CD4-positive, alpha-beta T cell (primary cell): ENCODE data around the gene FBXO9. TPM values are rescaled to one million over a fixed set of nuclear protein-coding genes. Genes with fewer than 3 reads are reported as not detected.

Source experiments
- ATAC-seq: fragments of 200-7000 bp; cut with Tn5 transposase; one replicate; pipeline ENCODE4 v1.10.0; 2022; ENCODE audit warnings: mild to moderate bottlenecking; ENCODE audit not compliant: poor library complexity
- CTCF ChIA-PET: fragments of 350-600 bp; sonication (Branson Sonifier 250); formaldehyde crosslinking; loops from one replicate; lab custom pipeline; 2021; ENCODE audit warnings: antibody characterized with exemption, inconsistent platforms; lab: Charles Lee
- POLR2A ChIA-PET: fragments of 350-600 bp; sonication (Branson Sonifier 250); formaldehyde crosslinking; loops from one replicate; lab custom pipeline; 2021; ENCODE audit warnings: antibody characterized with exemption, inconsistent platforms; lab: Charles Lee
- DNase-seq, 14 experiments: peaks; one replicate each; pipeline ENCODE4 v3.0.0-alpha.2; 2013 to 2020; ENCODE audit warnings: mixed read lengths in 2 of 14
- H3K27ac ChIP-seq, 2 donors: one replicate each; pipeline versions ENCODE4 v1.5.1 to v1.7.0; 2013; ENCODE audit warnings: low read length in 2 of 2, low read depth in 1 of 2, mild to moderate bottlenecking in 1 of 2
- H3K27me3 ChIP-seq, 2 experiments: 1 replicate in 1 of 2; 2 replicates in 1 of 2; pipeline versions ENCODE4 v1.6.1 to v1.7.0; 2013; ENCODE audit warnings: low read length in 2 of 2, control low read depth in 1 of 2, mild to moderate bottlenecking in 1 of 2, moderate library complexity in 1 of 2; ENCODE audit not compliant: insufficient read depth in 2 of 2, control insufficient read depth in 1 of 2
- H3K36me3 ChIP-seq: one replicate; pipeline ENCODE4 v1.6.1; 2013; ENCODE audit warnings: low read length, control low read depth; ENCODE audit not compliant: insufficient read depth
- H3K4me1 ChIP-seq: one replicate; pipeline ENCODE4 v1.6.1; 2013; ENCODE audit warnings: low read length, control low read depth; ENCODE audit not compliant: insufficient read depth
- H3K4me3 ChIP-seq: one replicate; pipeline ENCODE4 v1.5.1; 2013; ENCODE audit warnings: mild to moderate bottlenecking, low read length, moderate library complexity
- H3K9me3 ChIP-seq, 2 experiments: 1 replicate in 1 of 2; 2 replicates in 1 of 2; pipeline versions ENCODE4 v1.6.1 to v1.7.0; 2013; ENCODE audit warnings: low read length in 2 of 2, mild to moderate bottlenecking in 2 of 2, control low read depth in 1 of 2, moderate library complexity in 1 of 2; ENCODE audit not compliant: control insufficient read depth in 1 of 2, insufficient read depth in 1 of 2
- H3K27ac Mint-ChIP-seq: one replicate; pipeline ENCODE4 v1.8.0; 2020; ENCODE audit warnings: mixed read lengths
- H3K27me3 Mint-ChIP-seq: one replicate; pipeline ENCODE4 v1.8.0; 2021; ENCODE audit warnings: mixed read lengths
- H3K36me3 Mint-ChIP-seq: one replicate; pipeline ENCODE4 v1.8.0; 2021; ENCODE audit warnings: low read depth, mixed read lengths
- H3K4me1 Mint-ChIP-seq: one replicate; pipeline ENCODE4 v1.8.0; 2021; ENCODE audit warnings: low read depth, mixed read lengths
- H3K4me3 Mint-ChIP-seq: one replicate; pipeline ENCODE4 v1.8.0; 2020; ENCODE audit warnings: mild to moderate bottlenecking, mixed read lengths
- H3K9me3 Mint-ChIP-seq: one replicate; pipeline ENCODE4 v1.8.0; 2020; ENCODE audit warnings: mixed read lengths
- intact Hi-C, 2 experiments: fragments of 100-400 bp; cut with DNase I in 1 of 2; cut with micrococcal nuclease in 1 of 2; formaldehyde crosslinking; loops; one replicate each; pipeline versions ENCODE4 v1.15.1 to v1.9.0; 2023 to 2025; cut with DNase I, micrococcal nuclease
- total RNA-seq, 174 experiments: library from RNA in 2 of 174; stranded (reverse) in 2 of 174; gene quantifications; one replicate each; pipeline ENCODE4 v1.2.3 and lab custom pipeline; 2021 to 2026
- TF ChIP-seq, protein P1 (sequence below): fragments of 200-600 bp; IDR thresholded peaks from one replicate; pipeline ENCODE4 v1.8.0; 2022; ENCODE audit warnings: antibody characterized with exemption, mild to moderate bottlenecking

Gene FBXO9
- total RNA-seq, 2 experiments from 2014 or later: 67.3 to 77.0 TPM

GRCh38 chr6:53074347-53074746 is 9.1 kb downstream of the FBXO9 start:
- no peaks in the 10 kb centered on the region for H3K4me1 ChIP-seq
- no peaks in the 10 kb centered on the region for H3K9me3 Mint-ChIP-seq
- ChIA-PET POLR2A (no interaction called here), CTCF (no interaction called here)
- H3K27me3 Mint-ChIP-seq: no peaks in the 10 kb centered on the region
- H3K4me3 Mint-ChIP-seq: no peak overlapping the region
- no peaks in the 10 kb centered on the region for H3K27me3 ChIP-seq
- intact Hi-C loops: no loop called here
- H3K9me3 ChIP-seq: no peaks in the 10 kb centered on the region
- peaks cover 69% of the 10 kb centered on the region for H3K36me3 ChIP-seq
- ATAC-seq: no peak
- TF ChIP-seq, protein P1, sequence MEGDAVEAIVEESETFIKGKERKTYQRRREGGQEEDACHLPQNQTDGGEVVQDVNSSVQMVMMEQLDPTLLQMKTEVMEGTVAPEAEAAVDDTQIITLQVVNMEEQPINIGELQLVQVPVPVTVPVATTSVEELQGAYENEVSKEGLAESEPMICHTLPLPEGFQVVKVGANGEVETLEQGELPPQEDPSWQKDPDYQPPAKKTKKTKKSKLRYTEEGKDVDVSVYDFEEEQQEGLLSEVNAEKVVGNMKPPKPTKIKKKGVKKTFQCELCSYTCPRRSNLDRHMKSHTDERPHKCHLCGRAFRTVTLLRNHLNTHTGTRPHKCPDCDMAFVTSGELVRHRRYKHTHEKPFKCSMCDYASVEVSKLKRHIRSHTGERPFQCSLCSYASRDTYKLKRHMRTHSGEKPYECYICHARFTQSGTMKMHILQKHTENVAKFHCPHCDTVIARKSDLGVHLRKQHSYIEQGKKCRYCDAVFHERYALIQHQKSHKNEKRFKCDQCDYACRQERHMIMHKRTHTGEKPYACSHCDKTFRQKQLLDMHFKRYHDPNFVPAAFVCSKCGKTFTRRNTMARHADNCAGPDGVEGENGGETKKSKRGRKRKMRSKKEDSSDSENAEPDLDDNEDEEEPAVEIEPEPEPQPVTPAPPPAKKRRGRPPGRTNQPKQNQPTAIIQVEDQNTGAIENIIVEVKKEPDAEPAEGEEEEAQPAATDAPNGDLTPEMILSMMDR: no peak
- no peak overlapping the region for H3K27ac ChIP-seq
- peaks cover 3% of the 10 kb centered on the region for H3K4me1 Mint-ChIP-seq
- DNase-seq: no peak
- no peak overlapping the region for H3K27ac Mint-ChIP-seq
- peaks cover 68% of the 10 kb centered on the region for H3K36me3 Mint-ChIP-seq
- H3K4me3 ChIP-seq: no peak overlapping the region

- Mint-ChIP-seq H3K27me3 (no peaks in the 10 kb centered on the region), H3K4me1 (peaks cover 5% of the 10 kb centered on the region), H3K4me3 (no peak overlapping the region), H3K9me3 (no peaks in the 10 kb centered on the region), H3K27ac (no peak overlapping the region), H3K36me3 (peaks cover 83% of the 10 kb centered on the region)
- H3K27me3 ChIP-seq: no peaks in the 10 kb centered on the region
- TF ChIP-seq, protein P1: no peak
- ChIA-PET POLR2A (no interaction called here), CTCF (interaction anchor here (1.7 kb wide), 1 partner anchor 50 kb away, joined by 3 read pairs; no protein-coding TSS in a partner anchor)
- no peak overlapping the region for H3K4me3 ChIP-seq
- no peak overlapping the region for H3K27ac ChIP-seq
- H3K9me3 ChIP-seq: no peaks in the 10 kb centered on the region
- intact Hi-C loops: no loop called here
- peaks cover 79% of the 10 kb centered on the region for H3K36me3 ChIP-seq
- no peaks in the 10 kb centered on the region for H3K4me1 ChIP-seq
- no peak for ATAC-seq
- DNase-seq: no peak
These were observed 15.6 kb downstream of the FBXO9 start for GRCh38 chr6:53080813-53081212.

- H3K36me3 ChIP-seq: peaks cover 75% of the 10 kb centered on the region
- no peak for ATAC-seq
- no peaks in the 10 kb centered on the region for H3K9me3 Mint-ChIP-seq
These were observed 21.1 kb downstream of the FBXO9 start for GRCh38 chr6:53086302-53086701.

More at GRCh38 chr6:53086302-53086701, 21.1 kb downstream of the FBXO9 start:
- Histone ChIP-seq H3K9me3 (no peaks in the 10 kb centered on the region), H3K27ac (no peak overlapping the region), H3K4me1 (no peaks in the 10 kb centered on the region), H3K27me3 (no peaks in the 10 kb centered on the region), H3K4me3 (no peak overlapping the region)
- ChIA-PET CTCF (no interaction called here), POLR2A (no interaction called here)
- peaks cover 88% of the 10 kb centered on the region for H3K36me3 Mint-ChIP-seq
- DNase-seq: no peak
- intact Hi-C loops: no loop called here
- no peaks in the 10 kb centered on the region for H3K27me3 Mint-ChIP-seq
- no peak overlapping the region for H3K27ac Mint-ChIP-seq
- H3K4me3 Mint-ChIP-seq: no peak overlapping the region
- H3K4me1 Mint-ChIP-seq: peaks cover 5% of the 10 kb centered on the region
- TF ChIP-seq, protein P1: no peak
